SK-N-SH (cell line): ENCODE results near the gene SERPINA1.

Experiments
- ELF1 ChIP-seq: IDR thresholded peaks from 2 replicates; pipeline ENCODE4 v1.4.0; 2012
- EP300 ChIP-seq, 2 experiments: IDR thresholded peaks; 2 replicates each; pipeline versions ENCODE4 v1.4.0 to v1.6.1; 2012; ENCODE audit warnings: borderline replicate concordance in 1 of 2, low read depth in 1 of 2, low read length in 1 of 2
- EZH2phosphoT487 ChIP-seq: fragments of 200-600 bp; sonication (generic); IDR thresholded peaks from 2 replicates; pipeline ENCODE4 v1.6.1; 2017; ENCODE audit warnings: low read depth, mixed run types, mild to moderate bottlenecking, antibody characterized with exemption, moderate library complexity, borderline replicate concordance
- RAD21 ChIP-seq: IDR thresholded peaks from 2 replicates; pipeline ENCODE4 v1.6.1; 2012; ENCODE audit warnings: mild to moderate bottlenecking, low read length
- TAF1 ChIP-seq: IDR thresholded peaks from 2 replicates; pipeline ENCODE4 v1.6.1; 2012; ENCODE audit warnings: low read depth, mild to moderate bottlenecking, low read length, moderate library complexity, borderline replicate concordance
- YY1 ChIP-seq: IDR thresholded peaks from 2 replicates; pipeline ENCODE4 v1.4.0; 2012; ENCODE audit warnings: low read depth, mild to moderate bottlenecking
- TF ChIP-seq, protein P1 (sequence below): fragments of 200-600 bp; sonication (generic); IDR thresholded peaks from 2 replicates; pipeline ENCODE4 v1.6.1; 2017; ENCODE audit warnings: antibody characterized with exemption, mild to moderate bottlenecking, moderate library complexity
- TF ChIP-seq, protein P2 (sequence below): fragments of 150-350 bp; IDR thresholded peaks from 2 replicates; pipeline ENCODE4 v1.6.1; 2016; ENCODE audit warnings: mild to moderate bottlenecking, low read depth, low read length
- TF ChIP-seq, protein P3 (sequence below): fragments of 150-350 bp; IDR thresholded peaks from 2 replicates; pipeline ENCODE4 v1.6.1; 2017; ENCODE audit warnings: antibody characterized with exemption, low read length, low read depth, borderline replicate concordance
- TF ChIP-seq, protein P4 (sequence below): IDR thresholded peaks from 2 replicates; pipeline ENCODE4 v1.6.1; 2012; ENCODE audit warnings: mild to moderate bottlenecking, low read depth, low read length, moderate library complexity

DNA sequence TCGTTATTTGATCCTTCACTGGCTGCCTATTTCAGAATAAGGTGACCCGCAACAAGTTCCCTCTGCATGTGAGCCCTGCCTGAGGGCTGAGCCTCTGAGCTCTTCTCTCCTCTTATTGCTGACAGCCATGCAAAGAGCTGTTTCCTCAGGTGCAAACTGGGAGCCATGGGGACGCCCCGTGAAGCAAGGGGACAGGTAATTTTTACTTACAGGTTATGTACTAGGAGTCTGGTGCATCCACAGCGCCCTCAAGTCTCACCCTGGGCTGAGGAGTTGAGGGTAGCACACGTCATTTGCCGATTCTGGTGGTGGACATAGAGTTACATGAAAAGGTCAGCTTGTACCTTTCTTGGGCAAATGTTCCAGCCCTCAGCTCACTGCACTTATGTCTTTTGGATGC is 39.1 kb downstream of the SERPINA1 start:
- TF ChIP-seq, protein P1, sequence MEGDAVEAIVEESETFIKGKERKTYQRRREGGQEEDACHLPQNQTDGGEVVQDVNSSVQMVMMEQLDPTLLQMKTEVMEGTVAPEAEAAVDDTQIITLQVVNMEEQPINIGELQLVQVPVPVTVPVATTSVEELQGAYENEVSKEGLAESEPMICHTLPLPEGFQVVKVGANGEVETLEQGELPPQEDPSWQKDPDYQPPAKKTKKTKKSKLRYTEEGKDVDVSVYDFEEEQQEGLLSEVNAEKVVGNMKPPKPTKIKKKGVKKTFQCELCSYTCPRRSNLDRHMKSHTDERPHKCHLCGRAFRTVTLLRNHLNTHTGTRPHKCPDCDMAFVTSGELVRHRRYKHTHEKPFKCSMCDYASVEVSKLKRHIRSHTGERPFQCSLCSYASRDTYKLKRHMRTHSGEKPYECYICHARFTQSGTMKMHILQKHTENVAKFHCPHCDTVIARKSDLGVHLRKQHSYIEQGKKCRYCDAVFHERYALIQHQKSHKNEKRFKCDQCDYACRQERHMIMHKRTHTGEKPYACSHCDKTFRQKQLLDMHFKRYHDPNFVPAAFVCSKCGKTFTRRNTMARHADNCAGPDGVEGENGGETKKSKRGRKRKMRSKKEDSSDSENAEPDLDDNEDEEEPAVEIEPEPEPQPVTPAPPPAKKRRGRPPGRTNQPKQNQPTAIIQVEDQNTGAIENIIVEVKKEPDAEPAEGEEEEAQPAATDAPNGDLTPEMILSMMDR = no peak
- TF ChIP-seq TAF1 = no peak
- no peak for TF ChIP-seq EP300 (IDR thresholded peaks at IDR 0.05; ENCODE audit: borderline replicate concordance in 1 of 2, low read depth in 1 of 2, low read length in 1 of 2)
- TF ChIP-seq, protein P2, sequence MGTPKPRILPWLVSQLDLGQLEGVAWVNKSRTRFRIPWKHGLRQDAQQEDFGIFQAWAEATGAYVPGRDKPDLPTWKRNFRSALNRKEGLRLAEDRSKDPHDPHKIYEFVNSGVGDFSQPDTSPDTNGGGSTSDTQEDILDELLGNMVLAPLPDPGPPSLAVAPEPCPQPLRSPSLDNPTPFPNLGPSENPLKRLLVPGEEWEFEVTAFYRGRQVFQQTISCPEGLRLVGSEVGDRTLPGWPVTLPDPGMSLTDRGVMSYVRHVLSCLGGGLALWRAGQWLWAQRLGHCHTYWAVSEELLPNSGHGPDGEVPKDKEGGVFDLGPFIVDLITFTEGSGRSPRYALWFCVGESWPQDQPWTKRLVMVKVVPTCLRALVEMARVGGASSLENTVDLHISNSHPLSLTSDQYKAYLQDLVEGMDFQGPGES = no peak
- no peak for TF ChIP-seq ELF1
- TF ChIP-seq YY1 = no peak
- TF ChIP-seq, protein P3, sequence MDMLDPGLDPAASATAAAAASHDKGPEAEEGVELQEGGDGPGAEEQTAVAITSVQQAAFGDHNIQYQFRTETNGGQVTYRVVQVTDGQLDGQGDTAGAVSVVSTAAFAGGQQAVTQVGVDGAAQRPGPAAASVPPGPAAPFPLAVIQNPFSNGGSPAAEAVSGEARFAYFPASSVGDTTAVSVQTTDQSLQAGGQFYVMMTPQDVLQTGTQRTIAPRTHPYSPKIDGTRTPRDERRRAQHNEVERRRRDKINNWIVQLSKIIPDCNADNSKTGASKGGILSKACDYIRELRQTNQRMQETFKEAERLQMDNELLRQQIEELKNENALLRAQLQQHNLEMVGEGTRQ = no peak
- TF ChIP-seq EZH2phosphoT487 = no peak
- TF ChIP-seq, protein P4, sequence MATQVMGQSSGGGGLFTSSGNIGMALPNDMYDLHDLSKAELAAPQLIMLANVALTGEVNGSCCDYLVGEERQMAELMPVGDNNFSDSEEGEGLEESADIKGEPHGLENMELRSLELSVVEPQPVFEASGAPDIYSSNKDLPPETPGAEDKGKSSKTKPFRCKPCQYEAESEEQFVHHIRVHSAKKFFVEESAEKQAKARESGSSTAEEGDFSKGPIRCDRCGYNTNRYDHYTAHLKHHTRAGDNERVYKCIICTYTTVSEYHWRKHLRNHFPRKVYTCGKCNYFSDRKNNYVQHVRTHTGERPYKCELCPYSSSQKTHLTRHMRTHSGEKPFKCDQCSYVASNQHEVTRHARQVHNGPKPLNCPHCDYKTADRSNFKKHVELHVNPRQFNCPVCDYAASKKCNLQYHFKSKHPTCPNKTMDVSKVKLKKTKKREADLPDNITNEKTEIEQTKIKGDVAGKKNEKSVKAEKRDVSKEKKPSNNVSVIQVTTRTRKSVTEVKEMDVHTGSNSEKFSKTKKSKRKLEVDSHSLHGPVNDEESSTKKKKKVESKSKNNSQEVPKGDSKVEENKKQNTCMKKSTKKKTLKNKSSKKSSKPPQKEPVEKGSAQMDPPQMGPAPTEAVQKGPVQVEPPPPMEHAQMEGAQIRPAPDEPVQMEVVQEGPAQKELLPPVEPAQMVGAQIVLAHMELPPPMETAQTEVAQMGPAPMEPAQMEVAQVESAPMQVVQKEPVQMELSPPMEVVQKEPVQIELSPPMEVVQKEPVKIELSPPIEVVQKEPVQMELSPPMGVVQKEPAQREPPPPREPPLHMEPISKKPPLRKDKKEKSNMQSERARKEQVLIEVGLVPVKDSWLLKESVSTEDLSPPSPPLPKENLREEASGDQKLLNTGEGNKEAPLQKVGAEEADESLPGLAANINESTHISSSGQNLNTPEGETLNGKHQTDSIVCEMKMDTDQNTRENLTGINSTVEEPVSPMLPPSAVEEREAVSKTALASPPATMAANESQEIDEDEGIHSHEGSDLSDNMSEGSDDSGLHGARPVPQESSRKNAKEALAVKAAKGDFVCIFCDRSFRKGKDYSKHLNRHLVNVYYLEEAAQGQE = no peak
- TF ChIP-seq RAD21 = no peak
